HCT116 (cell line): ENCODE measurements around the gene HS6ST1. TPM values are rescaled to one million over a fixed set of nuclear protein-coding genes. Genes with fewer than 3 reads are reported as not detected.

Experiments used
- ATAC-seq: fragments of 200-7000 bp; cut with Tn5 transposase; 2 replicates; pipeline ENCODE4 v1.9.1; 2020; ENCODE audit warnings: mild to moderate bottlenecking, moderate library complexity
- BruUV-seq: library from RNA; stranded (reverse); fragments of 400-500 nt; replicated peaks from 2 replicates; lab custom pipeline; 2021; lab: Mats Ljungman, UMichigan
- CTCF ChIA-PET: fragments of 300-600 bp; sonication (Branson Sonifier 250); formaldehyde crosslinking; loops from one replicate; lab custom pipeline; 2021; ENCODE audit warnings: antibody characterized with exemption; lab: Charles Lee
- POLR2A ChIA-PET: fragments of 300-600, 350-600 bp; sonication (Branson Sonifier 250); formaldehyde crosslinking; loops from one replicate; lab custom pipeline; 2021; ENCODE audit warnings: antibody characterized with exemption; lab: Charles Lee
- RAD21 ChIA-PET, 2 experiments: fragments of 300-600 bp; sonication (Branson Sonifier 250); formaldehyde crosslinking; loops; one replicate each; lab custom pipeline; 2023; ENCODE audit warnings: low total read pairs in 2 of 2; ENCODE audit not compliant: uncharacterized antibody in 2 of 2, unreplicated experiment in 2 of 2, low non-redundant PET in 1 of 2; lab: Charles Lee
- DNase-seq: peaks from one replicate; pipeline ENCODE4 v3.0.0-alpha.2; 2010; ENCODE audit warnings: low read depth, low spot score
- H2AFZ ChIP-seq: fragments of 200-600 bp; shearing (Covaris generic), sonication (generic); 2 replicates; pipeline ENCODE4 v1.6.1; 2017; ENCODE audit warnings: low read depth, mixed run types, mixed read lengths, antibody characterized with exemption, low read length; ENCODE audit not compliant: poor library complexity, severe bottlenecking
- H3K27ac ChIP-seq: 2 replicates; pipeline ENCODE4 v1.5.1; 2012; ENCODE audit warnings: low read depth, low read length
- H3K27me3 ChIP-seq: fragments of 200-600 bp; sonication (generic); 2 replicates; pipeline ENCODE4 v1.6.1; 2016; ENCODE audit warnings: mixed run types, low read length, mixed read lengths; ENCODE audit not compliant: insufficient read depth
- H3K36me3 ChIP-seq, 2 experiments: fragments of 200-500 bp in 1 of 2; fragments of 200-600 bp in 1 of 2; sonication (Bioruptor generic) in 1 of 2; sonication (generic) in 1 of 2; 2 replicates each; pipeline versions ENCODE4 v1.5.1 to v1.6.1; 2014 to 2016; ENCODE audit warnings: low read length in 2 of 2, inconsistent platforms in 1 of 2, mixed read lengths in 1 of 2, mixed run types in 1 of 2; ENCODE audit not compliant: insufficient read depth in 2 of 2, control insufficient read depth in 1 of 2
- H3K4me1 ChIP-seq, 2 experiments: fragments of 200-600 bp in 1 of 2; sonication (generic) in 1 of 2; 2 replicates each; pipeline versions ENCODE4 v1.5.1 to v1.6.1; 2012 to 2017; ENCODE audit warnings: low read length in 2 of 2, inconsistent platforms in 1 of 2, mild to moderate bottlenecking in 1 of 2, mixed read lengths in 1 of 2, mixed run types in 1 of 2, moderate library complexity in 1 of 2; ENCODE audit not compliant: insufficient read depth in 2 of 2, control insufficient read depth in 1 of 2
- H3K4me2 ChIP-seq: fragments of 200-600 bp; sonication (generic); 2 replicates; pipeline ENCODE4 v1.6.1; 2017; ENCODE audit warnings: mixed run types, low read length, mixed read lengths
- H3K4me3 ChIP-seq, 2 experiments: fragments of 200-600 bp in 1 of 2; sonication (generic) in 1 of 2; replicated peaks in 1 of 2; 2 replicates each; pipeline ENCODE4 v1.5.1; 2011 to 2016; ENCODE audit warnings: low read length in 2 of 2, control low read depth in 1 of 2, low read depth in 1 of 2, mild to moderate bottlenecking in 1 of 2, mixed read lengths in 1 of 2, mixed run types in 1 of 2
- H3K79me2 ChIP-seq: fragments of 200-600 bp; sonication (generic); 2 replicates; pipeline ENCODE4 v1.6.1; 2017; ENCODE audit warnings: mild to moderate bottlenecking, mixed run types, low read length, moderate library complexity, mixed read lengths; ENCODE audit not compliant: insufficient read depth
- H3K9ac ChIP-seq: fragments of 200-600 bp; sonication (generic); 2 replicates; pipeline ENCODE4 v1.6.1; 2016; ENCODE audit warnings: low read length, mixed read lengths
- H3K9me2 ChIP-seq: fragments of 200-600 bp; sonication (generic), shearing (Covaris generic); 2 replicates; pipeline ENCODE4 v1.6.1; 2017; ENCODE audit warnings: mixed run types, mild to moderate bottlenecking, moderate library complexity; ENCODE audit not compliant: insufficient read depth
- H3K9me3 ChIP-seq, 2 experiments: fragments of 200-500 bp in 1 of 2; fragments of 200-600 bp in 1 of 2; sonication (Bioruptor generic) in 1 of 2; sonication (generic) in 1 of 2; 2 replicates each; pipeline ENCODE4 v1.6.1; 2014 to 2017; ENCODE audit warnings: low read length in 2 of 2, mixed read lengths in 2 of 2, inconsistent platforms in 1 of 2, low read depth in 1 of 2, mild to moderate bottlenecking in 1 of 2, mixed run types in 1 of 2, moderate library complexity in 1 of 2; ENCODE audit not compliant: control insufficient read depth in 1 of 2, insufficient read depth in 1 of 2
- H4K20me1 ChIP-seq: fragments of 200-600 bp; sonication (generic), shearing (Covaris generic); 2 replicates; pipeline ENCODE4 v1.6.1; 2017; ENCODE audit warnings: mixed run types, mild to moderate bottlenecking, moderate library complexity; ENCODE audit not compliant: insufficient read depth
- CEBPB ChIP-seq: IDR thresholded peaks from 2 replicates; pipeline ENCODE4 v1.6.1; 2012; ENCODE audit warnings: low read depth
- EGR1 ChIP-seq: IDR thresholded peaks from 2 replicates; pipeline ENCODE4 v1.6.1; 2012; ENCODE audit warnings: low read depth
- EZH2 ChIP-seq: fragments of 200-600 bp; sonication (generic); IDR thresholded peaks from 2 replicates; pipeline ENCODE4 v1.6.1; 2017; ENCODE audit warnings: antibody characterized with exemption, mixed run types
- EZH2phosphoT487 ChIP-seq: fragments of 200-600 bp; IDR thresholded peaks from 2 replicates; pipeline ENCODE4 v1.6.1; 2018; ENCODE audit warnings: antibody characterized with exemption, borderline replicate concordance
- POLR2A ChIP-seq: IDR thresholded peaks from 2 replicates; pipeline ENCODE4 v1.7.0; 2011; ENCODE audit warnings: borderline replicate concordance; ENCODE audit not compliant: insufficient read depth, insufficient read length; ENCODE audit errors: extremely low read depth
- POLR2AphosphoS5 ChIP-seq: IDR thresholded peaks from 2 replicates; pipeline ENCODE4 v1.6.1; 2011; ENCODE audit warnings: mild to moderate bottlenecking, low read depth, low read length, moderate library complexity
- RAD21 ChIP-seq: IDR thresholded peaks from 2 replicates; pipeline ENCODE4 v1.6.1; 2012; ENCODE audit warnings: low read depth, mild to moderate bottlenecking
- SIN3A ChIP-seq: IDR thresholded peaks from 2 replicates; pipeline ENCODE4 v1.6.1; 2012; ENCODE audit warnings: low read depth
- SRF ChIP-seq: IDR thresholded peaks from 2 replicates; pipeline ENCODE4 v1.6.1; 2012; ENCODE audit warnings: low read depth
- TCF7L2 ChIP-seq: IDR thresholded peaks from 2 replicates; pipeline ENCODE4 v1.7.0; 2011; ENCODE audit warnings: borderline replicate concordance, inconsistent platforms; ENCODE audit not compliant: insufficient read depth, insufficient read length; ENCODE audit errors: extremely low read depth
- ZFX ChIP-seq: fragments of 450-650 bp; IDR thresholded peaks from 2 replicates; pipeline ENCODE4 v1.6.1; 2017
- ZNF274 ChIP-seq: fragments of 200-500 bp; sonication (Bioruptor generic); IDR thresholded peaks from 2 replicates; pipeline ENCODE4 v1.6.1; 2014; ENCODE audit warnings: mild to moderate bottlenecking, low read depth, low read length, inconsistent platforms
- intact Hi-C: fragments of 100-400 bp; cut with micrococcal nuclease; formaldehyde crosslinking; loops from 2 replicates; pipeline ENCODE4 v1.10.0; 2022
- total RNA-seq: library from RNA; stranded (reverse); gene quantifications from one replicate; pipeline ENCODE4 v1.2.1, GENCODE V29; 2021; ENCODE audit not compliant: unreplicated experiment
- TF ChIP-seq, protein P1 (sequence below): IDR thresholded peaks from 2 replicates; pipeline ENCODE4 v1.6.1; 2012
- TF ChIP-seq, protein P2 (sequence below): IDR thresholded peaks from 2 replicates; pipeline ENCODE4 v1.6.1; 2012
- TF ChIP-seq, protein P3 (sequence below), 3 experiments: fragments of 200-600 bp in 1 of 3; sonication (generic) in 1 of 3; IDR thresholded peaks in 2 of 3; conservative IDR thresholded peaks in 1 of 3; 2 replicates each; pipeline ENCODE4 v1.5.1; 2012 to 2017; ENCODE audit warnings: low read depth in 2 of 3, low read length in 2 of 3, antibody characterized with exemption in 1 of 3, borderline replicate concordance in 1 of 3, control low read depth in 1 of 3, mild to moderate bottlenecking in 1 of 3, mixed read lengths in 1 of 3, mixed run types in 1 of 3, moderate library complexity in 1 of 3; ENCODE audit not compliant: insufficient read depth in 1 of 3

HS6ST1 gene
- total RNA-seq, 1 experiment from 2014 or later = 35.0 TPM

DNA sequence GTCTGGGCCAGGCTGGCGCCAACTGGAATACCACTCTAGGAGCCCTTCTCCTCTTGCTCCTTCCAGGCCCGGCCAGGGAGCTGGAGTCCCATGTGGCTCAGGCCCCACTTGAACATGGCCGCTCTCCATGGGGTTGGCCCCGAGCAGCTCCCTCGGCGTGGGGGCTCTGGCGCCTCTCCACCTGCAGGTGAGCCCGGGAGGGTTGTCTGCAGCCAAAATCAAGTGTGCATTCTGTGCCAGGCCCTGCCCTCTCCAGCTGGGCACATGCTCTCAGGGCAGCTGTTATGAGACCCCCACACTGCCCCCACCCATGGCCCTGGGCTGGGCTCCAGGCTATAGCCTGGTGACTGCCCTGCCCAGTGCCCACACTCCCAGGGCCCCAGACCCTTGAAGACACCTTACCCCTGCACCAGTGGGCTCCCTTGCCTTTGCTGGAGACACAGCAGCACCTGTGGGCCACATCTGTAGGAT, 45.8 kb upstream of the HS6ST1 start:
- POLR2A ChIA-PET = no interaction called here

DNA sequence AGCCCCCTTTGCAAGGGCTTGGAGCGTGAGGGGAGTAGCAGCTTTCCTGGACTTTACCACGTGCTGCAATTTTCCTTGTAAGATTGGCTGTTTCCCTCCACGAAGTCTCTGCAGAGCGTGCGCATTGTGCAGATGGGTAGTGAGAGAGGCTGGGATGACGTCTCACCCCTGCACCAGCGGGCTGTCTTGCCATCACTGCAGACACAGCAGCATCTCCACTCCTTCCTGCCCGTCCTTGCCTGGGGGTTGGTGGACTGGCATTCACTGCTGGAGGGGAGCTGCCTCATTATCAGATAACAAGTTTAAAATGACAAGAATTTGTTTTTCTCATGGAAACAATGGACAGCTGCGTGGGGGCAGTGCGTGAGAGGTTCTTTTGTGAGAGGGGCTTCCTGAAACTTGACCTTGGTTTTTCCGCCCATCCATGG, 45.3 kb upstream of the HS6ST1 start:
- H3K27me3 ChIP-seq = no peaks in the 10 kb centered on the region
- TF ChIP-seq POLR2A = no peak
- no peak for TF ChIP-seq EGR1
- no peak for TF ChIP-seq EZH2phosphoT487
- no peak for TF ChIP-seq ZFX
- TF ChIP-seq, protein P1, sequence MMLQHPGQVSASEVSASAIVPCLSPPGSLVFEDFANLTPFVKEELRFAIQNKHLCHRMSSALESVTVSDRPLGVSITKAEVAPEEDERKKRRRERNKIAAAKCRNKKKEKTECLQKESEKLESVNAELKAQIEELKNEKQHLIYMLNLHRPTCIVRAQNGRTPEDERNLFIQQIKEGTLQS = no peak
- TF ChIP-seq TCF7L2 = no peak
- no peak for TF ChIP-seq POLR2AphosphoS5
- TF ChIP-seq, protein P2, sequence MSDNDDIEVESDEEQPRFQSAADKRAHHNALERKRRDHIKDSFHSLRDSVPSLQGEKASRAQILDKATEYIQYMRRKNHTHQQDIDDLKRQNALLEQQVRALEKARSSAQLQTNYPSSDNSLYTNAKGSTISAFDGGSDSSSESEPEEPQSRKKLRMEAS = no peak
- TF ChIP-seq, protein P3, sequence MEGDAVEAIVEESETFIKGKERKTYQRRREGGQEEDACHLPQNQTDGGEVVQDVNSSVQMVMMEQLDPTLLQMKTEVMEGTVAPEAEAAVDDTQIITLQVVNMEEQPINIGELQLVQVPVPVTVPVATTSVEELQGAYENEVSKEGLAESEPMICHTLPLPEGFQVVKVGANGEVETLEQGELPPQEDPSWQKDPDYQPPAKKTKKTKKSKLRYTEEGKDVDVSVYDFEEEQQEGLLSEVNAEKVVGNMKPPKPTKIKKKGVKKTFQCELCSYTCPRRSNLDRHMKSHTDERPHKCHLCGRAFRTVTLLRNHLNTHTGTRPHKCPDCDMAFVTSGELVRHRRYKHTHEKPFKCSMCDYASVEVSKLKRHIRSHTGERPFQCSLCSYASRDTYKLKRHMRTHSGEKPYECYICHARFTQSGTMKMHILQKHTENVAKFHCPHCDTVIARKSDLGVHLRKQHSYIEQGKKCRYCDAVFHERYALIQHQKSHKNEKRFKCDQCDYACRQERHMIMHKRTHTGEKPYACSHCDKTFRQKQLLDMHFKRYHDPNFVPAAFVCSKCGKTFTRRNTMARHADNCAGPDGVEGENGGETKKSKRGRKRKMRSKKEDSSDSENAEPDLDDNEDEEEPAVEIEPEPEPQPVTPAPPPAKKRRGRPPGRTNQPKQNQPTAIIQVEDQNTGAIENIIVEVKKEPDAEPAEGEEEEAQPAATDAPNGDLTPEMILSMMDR (IDR thresholded peaks at IDR 0.05 in 2 of 3, conservative IDR thresholded peaks at IDR 0.05 in 1 of 3; ENCODE audit: borderline replicate concordance in 1 of 3, insufficient read depth in 1 of 3, low read depth in 2 of 3, low read length in 2 of 3) = no peak
- no peak for TF ChIP-seq SRF
- no peak for TF ChIP-seq RAD21

More for the DNA sequence above, 45.8 kb upstream of the HS6ST1 start:
- BruUV-seq = no TSS peak
- intact Hi-C loops = no loop called here
- no peaks in the 10 kb centered on the region for H3K27me3 ChIP-seq
- H3K4me1 ChIP-seq = peaks cover 3 to 7% of the 10 kb centered on the region in 2 experiments; a peak in 3 of 4 replicates
- ATAC-seq = no peak
- no peak for TF ChIP-seq EZH2
- TF ChIP-seq, protein P2 = no peak
- TF ChIP-seq ZFX = no peak
- no peak for TF ChIP-seq ZNF274
- TF ChIP-seq, protein P3 (IDR thresholded peaks at IDR 0.05 in 2 of 3, conservative IDR thresholded peaks at IDR 0.05 in 1 of 3; ENCODE audit: borderline replicate concordance in 1 of 3, insufficient read depth in 1 of 3, low read depth in 2 of 3, low read length in 2 of 3) = no peak
- no peak for TF ChIP-seq CEBPB
- no peak for TF ChIP-seq SIN3A
- no peaks in the 10 kb centered on the region for H3K9me3 ChIP-seq
- no peak for DNase-seq
- RAD21 ChIA-PET = no interaction called here
- no peak overlapping the region for H3K4me2 ChIP-seq
- no peaks in the 10 kb centered on the region for H3K79me2 ChIP-seq
- no peaks in the 10 kb centered on the region for H3K9me2 ChIP-seq
- no peaks in the 10 kb centered on the region for H4K20me1 ChIP-seq
- no peak overlapping the region for H2AFZ ChIP-seq
- no peak overlapping the region for H3K27ac ChIP-seq
- H3K9ac ChIP-seq = no peak overlapping the region
- H3K36me3 ChIP-seq = no peaks in the 10 kb centered on the region
- H3K4me3 ChIP-seq = no peak overlapping the region
- CTCF ChIA-PET = no interaction called here

More for the DNA sequence above, 45.3 kb upstream of the HS6ST1 start:
- no peak overlapping the region for H3K4me3 ChIP-seq
- no peak overlapping the region for H3K9ac ChIP-seq
- ATAC-seq = no peak
- ChIA-PET CTCF (no interaction called here), RAD21 (no interaction called here), POLR2A (no interaction called here)
- intact Hi-C loops = no loop called here
- no peak overlapping the region for H2AFZ ChIP-seq
- no peaks in the 10 kb centered on the region for H3K9me2 ChIP-seq
- H3K9me3 ChIP-seq = no peaks in the 10 kb centered on the region
- no TSS peak for BruUV-seq
- no peak for DNase-seq
- no peaks in the 10 kb centered on the region for H4K20me1 ChIP-seq
- no peaks in the 10 kb centered on the region for H3K36me3 ChIP-seq
- no peaks in the 10 kb centered on the region for H3K79me2 ChIP-seq
- no peak overlapping the region for H3K4me2 ChIP-seq
- H3K27ac ChIP-seq = no peak overlapping the region
- H3K4me1 ChIP-seq = peaks cover 3 to 7% of the 10 kb centered on the region in 2 experiments; a peak in 2 of 4 replicates
